ENCODE measurements around the gene ALKBH7.

DNA sequence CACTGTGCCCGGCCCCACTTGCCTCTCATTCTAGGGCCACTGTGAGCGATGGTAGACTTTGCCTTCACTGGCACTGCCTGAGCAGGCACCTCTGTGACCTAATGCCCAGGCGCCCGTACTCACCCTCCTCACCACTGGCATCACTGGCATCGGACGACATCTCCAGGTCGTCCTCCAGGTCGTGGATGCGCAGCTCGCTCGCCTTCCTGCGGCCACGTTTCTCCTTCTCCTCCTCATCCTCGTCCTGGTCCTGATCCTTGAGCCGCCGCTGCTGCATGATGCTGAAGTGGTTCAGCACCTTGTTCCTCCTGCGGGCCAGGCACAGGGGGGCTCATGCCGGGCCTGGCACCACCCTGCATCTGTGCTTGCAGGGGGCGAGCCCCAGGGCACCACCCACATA, 10.6 kb downstream of the ALKBH7 start:
- TF ChIP-seq NFRKB (IDR thresholded peaks at IDR 0.05): no peak
- no peak for TF ChIP-seq FOXM1 (IDR thresholded peaks at IDR 0.05; ENCODE audit: borderline replicate concordance)
- TF ChIP-seq ELF4 (IDR thresholded peaks at IDR 0.05): no peak
- TF ChIP-seq SUZ12 (IDR thresholded peaks at IDR 0.05): no peak
- no peak for TF ChIP-seq BHLHE40 (IDR thresholded peaks at IDR 0.05; ENCODE audit: borderline replicate concordance)
- no peak for TF ChIP-seq ZNF384 (IDR thresholded peaks at IDR 0.05)
- TF ChIP-seq, protein P1, sequence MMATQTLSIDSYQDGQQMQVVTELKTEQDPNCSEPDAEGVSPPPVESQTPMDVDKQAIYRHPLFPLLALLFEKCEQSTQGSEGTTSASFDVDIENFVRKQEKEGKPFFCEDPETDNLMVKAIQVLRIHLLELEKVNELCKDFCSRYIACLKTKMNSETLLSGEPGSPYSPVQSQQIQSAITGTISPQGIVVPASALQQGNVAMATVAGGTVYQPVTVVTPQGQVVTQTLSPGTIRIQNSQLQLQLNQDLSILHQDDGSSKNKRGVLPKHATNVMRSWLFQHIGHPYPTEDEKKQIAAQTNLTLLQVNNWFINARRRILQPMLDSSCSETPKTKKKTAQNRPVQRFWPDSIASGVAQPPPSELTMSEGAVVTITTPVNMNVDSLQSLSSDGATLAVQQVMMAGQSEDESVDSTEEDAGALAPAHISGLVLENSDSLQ (IDR thresholded peaks at IDR 0.05): no peak
- TF ChIP-seq L3MBTL2 (conservative IDR thresholded peaks at IDR 0.05): no peak
- TF ChIP-seq SP1 (IDR thresholded peaks at IDR 0.05): no peak
- no peak for TF ChIP-seq ARNT (IDR thresholded peaks at IDR 0.05)
- no peak for TF ChIP-seq FOXK2 (IDR thresholded peaks at IDR 0.05)
- no peak for TF ChIP-seq CTBP1 (IDR thresholded peaks at IDR 0.05; ENCODE audit: borderline replicate concordance)
